Raji (cell line): ENCODE results near the gene WNT3A.

ENCODE experiments used
- POLR2A ChIP-seq: IDR thresholded peaks from 2 replicates; pipeline ENCODE4 v1.6.1; 2011; ENCODE audit warnings: low read depth, low read length, control low read depth; ENCODE audit not compliant: insufficient read depth

WNT3A gene

DNA sequence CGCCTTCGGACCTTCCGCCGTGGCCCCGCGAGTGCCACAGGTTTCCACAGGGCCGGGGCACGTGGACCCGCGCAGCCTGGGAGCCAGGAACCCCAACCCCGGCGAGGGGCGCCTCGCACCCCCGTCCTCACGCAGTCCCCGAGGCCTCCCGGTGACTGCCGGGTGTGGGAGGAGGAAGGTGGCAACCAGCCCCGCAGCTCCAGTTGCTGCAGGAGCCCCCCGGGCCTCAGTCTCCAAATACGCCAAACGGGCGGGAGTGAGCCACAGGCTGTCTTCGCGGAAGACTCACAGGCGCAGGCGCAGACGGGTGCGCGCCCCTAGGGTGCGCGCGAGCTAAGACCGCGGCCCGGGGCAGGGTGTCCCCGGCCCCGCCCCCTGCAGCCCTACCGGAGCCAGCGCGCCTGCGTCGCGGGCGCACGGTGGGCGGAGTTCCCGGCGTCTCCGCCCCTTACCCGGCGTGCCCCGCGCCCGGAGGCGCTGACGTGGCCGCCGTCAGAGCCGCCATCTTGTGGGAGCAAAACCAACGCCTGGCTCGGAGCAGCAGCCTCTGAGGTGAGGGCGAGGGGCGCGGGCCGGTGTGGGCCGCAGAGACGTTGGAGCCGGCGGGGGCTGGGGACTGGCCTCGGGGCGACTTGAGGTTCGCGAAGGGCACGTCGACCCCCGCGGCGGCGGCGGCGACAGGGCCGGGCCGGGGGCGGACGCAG, 75.6 kb downstream of the WNT3A start, which contains the start of gene ARF1:
Gene ARF1 (plus strand): TSS at position 495 of the 704 bp plus-strand sequence. CDS start 14,407 bp downstream, outside the sequence.
- peak; percentile 74 for TF ChIP-seq POLR2A

DNA sequence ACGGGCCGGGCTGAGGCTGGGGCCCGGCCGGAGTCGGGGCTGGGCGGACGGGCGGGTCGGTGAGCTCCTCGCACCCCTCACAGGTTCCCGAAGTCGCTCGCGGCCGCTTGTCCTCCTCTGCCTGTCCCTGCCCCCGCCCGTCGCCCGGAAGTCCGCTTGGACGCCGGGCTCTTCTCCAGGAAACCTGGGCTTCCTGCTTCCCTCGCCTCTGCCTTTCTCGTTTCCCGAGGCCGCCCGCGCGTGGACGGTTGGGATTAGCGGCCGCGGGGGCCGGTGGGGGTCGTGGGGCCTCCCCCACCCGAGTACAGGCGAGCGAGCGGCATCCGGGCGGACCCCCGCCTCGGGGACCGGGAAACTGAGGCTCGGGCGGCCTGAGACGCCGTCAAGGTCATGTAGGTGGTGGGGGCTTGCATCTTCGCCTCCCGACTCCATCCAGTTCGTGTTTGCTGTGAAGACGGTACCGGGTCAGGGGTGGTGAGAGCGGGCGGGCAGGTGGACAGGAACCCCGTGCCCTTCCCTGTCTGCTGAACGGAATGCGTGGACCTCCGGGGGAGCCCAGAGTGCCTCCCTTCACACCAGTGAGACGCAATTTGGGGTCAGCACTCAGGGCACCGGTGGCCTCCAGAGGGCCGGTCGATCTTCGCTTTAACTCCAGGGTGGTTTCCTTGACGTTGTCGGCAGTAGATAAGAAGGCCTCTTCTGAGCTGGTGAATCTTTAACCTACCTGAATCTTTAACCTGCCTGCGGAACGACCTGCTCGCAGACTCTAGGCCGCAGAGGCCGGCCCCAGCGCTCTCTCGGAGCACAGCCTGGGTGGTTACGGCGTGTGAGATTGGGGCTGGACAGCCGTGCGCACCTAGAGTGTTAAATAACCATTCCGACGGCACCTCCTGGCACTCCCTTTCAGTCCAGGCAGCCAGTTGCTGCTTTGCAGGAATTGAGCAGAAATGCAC, 76.4 kb downstream of the WNT3A start:
- no peak for TF ChIP-seq POLR2A

DNA sequence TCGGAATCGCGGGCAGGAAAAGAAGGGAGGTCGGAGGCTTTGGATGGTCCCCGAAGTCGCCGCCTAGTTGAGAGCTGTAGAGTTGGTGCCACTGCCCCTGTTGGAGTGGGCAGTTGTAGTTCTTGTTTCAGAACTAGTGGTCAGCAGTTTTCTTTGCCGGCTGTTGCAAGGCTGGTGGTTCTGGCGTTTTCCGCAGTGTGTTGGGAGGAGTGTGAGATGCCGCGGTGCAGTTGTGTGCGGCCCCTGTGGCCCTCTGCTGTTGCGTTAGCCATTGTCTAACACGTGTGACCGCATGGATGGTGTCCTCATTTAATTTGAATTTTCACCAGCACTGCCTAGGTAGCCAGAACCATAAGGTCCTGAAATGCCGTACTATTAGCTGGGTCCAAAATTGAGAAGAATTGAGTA, 77.1 kb downstream of the WNT3A start:
- no peak for TF ChIP-seq POLR2A

DNA sequence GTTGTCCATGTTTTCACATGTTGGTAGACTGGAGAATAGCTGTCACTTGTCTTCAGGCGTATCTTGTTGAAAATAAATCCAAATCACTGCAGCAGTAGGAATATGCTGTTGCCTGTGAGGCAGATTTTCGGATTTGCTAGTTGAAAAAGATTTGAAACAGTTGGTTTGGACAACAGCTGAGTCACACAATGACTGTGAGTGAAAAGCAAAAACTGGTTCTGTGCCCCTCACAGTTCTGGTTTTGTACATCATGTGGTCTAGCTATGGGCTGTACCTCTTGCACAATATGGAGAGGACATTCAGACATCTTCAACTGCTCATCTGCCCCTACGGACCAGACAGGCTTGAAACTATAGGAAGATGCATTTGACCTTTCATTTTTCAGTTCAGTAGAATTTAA, 77.5 kb downstream of the WNT3A start:
- no peak for TF ChIP-seq POLR2A

DNA sequence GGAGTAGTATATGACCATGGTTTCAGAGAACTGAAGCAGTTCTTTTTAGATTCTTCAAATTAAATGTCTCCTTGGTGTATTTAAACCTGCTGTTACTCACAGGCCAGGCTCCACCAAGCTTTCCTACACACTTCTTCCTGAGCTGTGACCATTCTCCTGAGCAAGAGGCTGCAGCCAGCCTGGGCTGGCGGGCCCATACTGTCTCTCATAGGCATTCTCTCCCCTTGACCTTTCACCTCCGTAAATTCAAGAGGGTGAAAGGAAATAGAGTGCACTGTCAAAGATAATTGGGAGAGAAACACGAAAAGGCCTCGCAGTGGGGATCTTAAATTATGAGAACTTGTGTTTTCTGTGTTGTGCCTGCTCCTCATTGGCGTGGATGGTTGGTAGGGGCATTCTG, 78.0 kb downstream of the WNT3A start:
- TF ChIP-seq POLR2A = no peak

DNA sequence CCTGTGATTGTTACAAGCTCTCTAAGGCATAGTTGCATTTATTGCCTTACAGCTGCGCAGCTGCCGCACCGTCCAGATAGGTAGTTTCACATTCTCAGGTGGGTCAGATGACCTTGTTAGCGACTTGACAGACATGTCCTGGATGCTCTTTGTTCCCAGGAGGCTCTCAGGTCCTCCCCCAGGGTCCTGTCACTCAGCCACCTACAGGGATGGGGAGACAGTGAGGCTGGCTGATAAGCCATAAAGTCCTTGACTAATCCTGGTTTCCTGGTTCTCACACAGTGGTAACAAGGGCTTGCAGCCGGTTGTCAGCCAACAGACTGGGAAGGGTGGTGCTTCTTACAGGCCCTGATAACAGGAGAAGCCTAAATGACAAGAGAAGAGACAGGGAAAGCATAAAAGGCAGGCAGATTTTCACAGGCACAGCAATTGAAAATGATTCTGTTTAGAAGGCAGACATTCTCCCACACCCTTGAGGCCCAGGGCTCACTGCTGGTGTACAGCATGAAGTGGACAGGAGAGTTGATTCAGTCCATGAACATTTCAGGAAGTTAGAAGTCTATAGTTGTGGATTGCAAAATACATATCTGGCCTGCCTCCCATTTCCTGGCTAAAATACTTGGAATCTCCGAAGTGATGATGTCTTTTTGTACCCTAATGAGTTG, 78.6 kb downstream of the WNT3A start:
- no peak for TF ChIP-seq POLR2A

DNA sequence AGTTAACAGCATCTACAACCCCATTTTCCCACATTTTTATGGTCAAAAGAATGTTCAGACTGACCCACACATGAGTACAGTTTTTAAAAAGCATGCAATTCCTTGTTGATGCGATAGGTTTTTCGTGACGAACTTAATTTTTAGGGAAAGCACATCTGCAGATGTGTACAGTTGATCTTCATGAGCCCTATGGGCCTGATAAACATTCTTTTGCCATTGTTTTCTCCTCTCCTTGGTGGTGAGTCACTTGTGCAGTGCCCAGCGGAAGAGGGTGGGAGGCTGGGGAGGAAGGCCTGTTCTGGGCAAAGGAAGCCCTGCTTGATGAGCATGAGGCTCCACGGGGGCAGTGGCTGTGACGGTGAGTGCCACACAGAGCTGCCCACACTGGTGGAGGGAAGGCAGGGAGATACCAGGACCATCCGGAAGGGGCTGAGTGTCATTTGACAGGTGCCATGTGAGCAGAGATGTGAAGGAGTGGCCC, 81.0 kb downstream of the WNT3A start:
- no peak for TF ChIP-seq POLR2A

DNA sequence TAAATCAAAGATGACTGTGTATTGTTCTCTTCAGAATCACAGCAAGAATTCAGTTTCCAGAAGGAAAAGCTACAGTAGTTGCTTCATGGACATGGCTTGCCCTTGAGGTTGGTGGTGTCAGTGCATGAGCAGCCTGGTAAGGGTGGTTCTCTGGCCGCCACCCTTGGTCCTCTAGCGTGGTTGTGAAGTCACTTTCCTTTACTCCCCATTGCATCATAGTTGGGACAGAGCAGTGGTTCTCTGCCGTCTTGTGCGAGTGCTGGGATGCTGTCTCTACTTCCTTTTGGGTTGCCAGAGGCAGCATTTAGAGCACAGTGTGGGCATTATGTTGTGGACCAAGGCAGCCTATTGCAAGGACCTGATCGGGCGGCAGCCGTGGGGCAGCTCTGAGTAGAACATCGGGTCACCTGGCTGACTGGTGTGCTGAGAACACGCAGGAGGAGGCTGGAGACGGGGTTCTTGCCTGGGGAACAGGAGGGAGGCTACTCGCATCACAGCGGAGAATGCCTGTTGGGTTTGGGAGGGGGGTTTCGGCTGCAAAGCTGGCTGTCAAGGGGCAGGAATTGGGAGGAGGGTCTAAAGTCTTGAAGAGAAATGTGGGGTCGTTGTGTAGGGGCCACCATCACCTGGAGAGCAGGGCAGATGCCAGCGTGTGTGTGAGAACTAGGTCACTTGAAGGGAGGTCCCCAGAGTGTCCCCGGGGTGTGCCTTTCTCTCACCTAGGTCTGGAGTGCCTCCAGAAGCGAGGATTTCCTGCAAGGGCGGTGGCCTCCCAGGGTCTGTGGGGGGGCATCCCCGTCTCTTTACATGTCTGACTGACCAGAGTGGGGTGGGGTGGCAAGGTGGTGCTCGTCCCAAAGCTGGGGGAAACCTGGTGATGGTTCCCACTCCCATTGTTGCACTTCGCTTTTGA, 82.0 kb downstream of the WNT3A start:
- TF ChIP-seq POLR2A = no peak

DNA sequence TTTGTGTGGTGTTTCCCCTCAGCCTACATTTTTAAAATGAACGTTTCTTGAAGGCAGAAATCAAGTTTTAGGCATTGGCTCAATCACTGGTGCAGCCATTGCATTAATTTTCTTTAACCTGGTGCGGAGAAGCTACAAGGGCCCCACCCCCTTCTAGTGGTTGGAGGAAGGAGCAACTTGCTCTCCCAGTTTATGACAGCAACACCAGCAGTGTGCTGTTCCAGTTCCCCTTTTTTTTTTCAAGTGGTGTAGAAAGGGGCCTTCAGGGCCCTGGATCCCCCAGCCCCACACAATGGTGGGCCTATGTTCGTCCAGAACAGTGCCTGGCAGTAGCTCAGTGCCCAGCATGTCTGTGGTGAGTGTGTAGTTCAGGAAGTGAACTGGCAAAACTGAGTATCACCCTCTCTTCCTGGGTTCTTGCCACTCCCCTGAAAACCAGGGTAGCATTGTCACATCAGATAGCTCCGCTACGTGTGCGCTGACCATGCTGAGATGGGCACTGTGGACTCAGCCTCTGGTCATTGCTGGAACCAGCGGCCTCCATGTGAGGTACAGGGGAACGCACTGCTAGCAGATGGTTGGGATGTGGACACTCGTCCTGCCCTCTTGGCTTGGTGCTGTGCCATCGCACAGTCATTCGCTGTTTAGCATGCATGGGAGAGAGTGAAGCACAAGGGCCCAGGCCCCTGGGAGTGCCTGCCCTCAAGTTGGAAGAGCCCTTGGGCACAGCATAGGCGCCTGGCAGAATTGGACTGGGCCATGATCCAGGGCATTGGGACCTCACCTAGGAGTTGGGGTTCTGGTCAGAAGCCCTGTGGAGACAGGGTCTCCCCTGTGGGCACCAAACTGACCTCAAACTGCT, 83.0 kb downstream of the WNT3A start:
- no peak for TF ChIP-seq POLR2A

DNA sequence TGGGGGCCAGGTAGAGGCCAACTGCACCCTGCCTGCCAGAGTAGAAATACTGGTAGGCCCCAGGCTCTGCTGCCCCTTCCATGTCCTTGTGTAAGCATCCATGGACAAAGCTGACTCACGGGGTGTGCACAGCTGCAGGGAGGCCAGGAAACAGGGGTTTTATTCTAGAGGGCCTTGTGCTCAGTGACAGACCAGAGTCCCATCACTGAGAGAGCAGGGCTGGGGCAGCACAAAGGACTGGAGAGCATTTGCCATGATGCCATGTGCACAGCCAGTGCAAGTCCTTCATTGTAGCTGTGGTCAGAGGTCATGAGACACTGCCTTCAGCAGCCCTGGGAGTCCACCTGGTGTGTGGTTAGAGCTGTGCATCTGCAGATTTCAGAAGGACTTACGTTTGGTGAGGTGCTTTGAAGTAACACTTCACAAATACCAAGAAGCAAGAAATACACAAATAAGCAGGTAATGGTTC, 83.8 kb downstream of the WNT3A start:
- no peak for TF ChIP-seq POLR2A

DNA sequence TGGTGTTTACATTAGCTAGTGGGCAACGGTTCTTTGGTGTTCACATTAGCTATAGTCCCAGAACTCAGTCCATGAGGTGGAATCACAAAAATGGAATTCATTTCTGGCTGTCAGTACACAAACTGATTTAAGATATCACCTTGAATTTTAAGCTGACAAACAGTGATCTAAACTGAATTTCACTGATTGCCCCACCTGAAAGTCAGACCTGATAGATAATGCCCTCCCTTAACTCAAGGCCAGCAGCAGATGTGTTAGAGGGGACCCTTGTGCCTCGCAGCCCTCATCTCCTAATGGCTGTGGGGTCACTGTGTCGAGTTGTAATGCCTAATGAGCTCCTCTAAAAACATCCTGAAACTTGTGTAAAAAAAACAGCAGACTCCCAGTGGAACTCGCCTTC, 84.3 kb downstream of the WNT3A start:
- no peak for TF ChIP-seq POLR2A

DNA sequence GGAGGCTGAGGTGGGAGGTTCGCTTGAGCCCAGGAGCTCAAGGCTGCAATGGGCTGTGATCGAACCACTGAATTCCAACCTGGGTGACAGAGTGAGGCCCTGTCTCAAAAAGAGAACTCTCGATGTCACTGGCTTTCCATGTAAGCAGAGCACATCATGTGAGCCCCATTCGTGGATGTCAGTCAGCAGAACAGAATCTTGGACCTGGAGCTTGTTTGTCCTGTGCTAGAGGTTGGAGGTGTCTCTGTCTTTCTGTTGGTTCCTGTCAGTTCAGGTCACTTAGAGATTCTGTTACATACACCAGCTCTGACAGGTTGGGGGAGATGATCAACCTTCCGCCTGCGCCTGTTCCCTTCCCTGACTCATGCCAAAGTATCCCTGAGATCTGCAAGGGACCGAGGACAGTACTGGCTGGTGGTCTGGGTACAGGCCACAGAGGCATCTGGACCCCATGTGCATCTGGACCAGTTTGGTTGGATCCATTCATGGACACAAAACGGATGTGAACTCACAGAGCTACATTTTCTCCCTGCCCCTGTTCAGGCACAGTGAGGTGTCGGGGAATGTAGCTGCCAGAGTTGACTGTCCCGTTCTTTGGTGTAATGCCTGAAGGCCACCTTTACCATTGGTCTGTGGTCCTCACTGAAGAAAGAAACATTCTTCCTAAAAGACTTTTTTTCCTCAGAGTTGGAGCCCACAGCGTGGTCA, 85.7 kb downstream of the WNT3A start:
- no peak for TF ChIP-seq POLR2A

DNA sequence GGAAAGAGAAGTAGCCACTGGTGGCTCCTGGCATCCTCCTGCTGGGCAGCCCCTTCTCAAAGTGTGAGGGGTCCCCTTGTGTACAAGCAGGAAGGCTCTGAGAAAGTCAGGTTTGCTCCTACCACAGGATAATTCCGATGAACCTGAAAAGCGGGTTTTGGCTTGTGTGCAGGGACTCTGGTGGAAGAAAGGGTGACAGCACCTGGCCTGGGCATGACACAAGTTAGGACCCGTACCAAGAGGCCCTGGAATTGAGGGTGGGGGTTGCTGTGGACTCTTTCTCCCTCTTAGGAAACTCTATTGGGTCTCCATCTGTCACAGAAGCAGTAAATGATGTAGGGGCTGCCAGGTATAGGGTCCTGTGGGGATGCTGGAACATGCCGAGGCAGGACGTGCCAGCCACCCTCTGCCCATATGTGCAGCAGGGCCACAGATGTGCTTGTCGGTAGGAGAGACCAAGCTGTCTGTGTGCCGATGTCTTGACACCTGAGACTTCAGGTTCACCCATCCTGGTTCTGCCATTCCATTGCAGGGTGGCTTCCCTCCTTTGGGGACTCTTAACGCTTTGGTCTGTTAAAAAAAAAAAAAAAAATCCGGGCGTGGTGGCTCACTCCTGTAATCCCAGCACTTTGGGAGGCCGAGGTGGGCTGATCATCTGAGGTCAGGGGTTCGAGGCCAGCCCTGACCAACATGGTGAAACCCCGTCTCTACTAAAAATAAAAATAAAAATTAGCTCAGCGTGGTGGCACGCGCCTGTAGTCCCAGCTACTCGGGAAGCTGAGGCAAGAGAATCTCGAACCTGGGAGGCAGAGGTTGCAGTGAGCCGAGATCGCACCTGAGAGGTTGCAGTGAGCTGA, 86.5 kb downstream of the WNT3A start:
- TF ChIP-seq POLR2A = no peak
